ENCODE data around the gene AIM2.

AIM2 gene

DNA sequence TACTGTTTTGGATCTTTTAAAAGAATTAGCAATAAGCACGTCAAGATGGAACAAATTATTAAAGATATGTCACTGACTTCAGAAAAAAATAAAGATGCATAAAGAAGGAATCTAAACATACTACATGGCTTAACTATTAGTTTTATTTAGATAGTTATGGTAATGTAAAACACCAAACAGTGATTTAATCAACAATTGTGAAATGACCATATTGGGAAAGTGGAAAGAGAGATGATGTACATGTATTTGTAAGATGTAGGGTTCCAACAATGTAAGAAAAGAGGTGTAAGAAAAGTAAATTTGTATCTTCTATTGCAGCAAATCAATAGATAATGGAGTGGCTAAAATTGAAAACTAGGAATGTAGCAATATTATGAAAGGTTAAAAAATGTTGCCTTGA, 6.4 kb upstream of the AIM2 start:
- CTCF ChIA-PET, result interaction anchor here (2.9 kb wide), 1 partner anchor 10 kb away, joined by 19 read pairs; no protein-coding TSS in a partner anchor
- DNase-seq (ENCODE audit: extremely low spot score), result no peak
- POLR2A ChIA-PET, result no interaction called here

DNA sequence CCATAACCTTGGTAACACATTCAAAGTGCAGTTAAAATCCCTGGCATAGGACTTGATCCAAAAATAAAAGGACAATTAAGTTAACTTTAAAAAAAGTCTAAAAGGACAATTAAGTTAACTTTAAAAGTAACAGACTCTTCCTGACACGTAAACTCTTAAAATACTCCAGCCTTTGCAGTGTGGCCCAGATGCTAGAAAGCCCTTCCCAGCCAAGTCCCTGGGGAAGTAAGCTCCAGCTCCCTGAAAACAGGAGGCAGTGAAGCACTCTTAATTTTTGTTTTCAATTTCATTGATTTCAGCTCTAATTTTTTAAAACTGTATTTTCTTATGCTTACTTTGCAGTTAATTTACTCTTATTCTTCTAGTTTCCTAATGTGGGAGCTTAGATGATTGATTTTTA, 5.1 kb upstream of the AIM2 start:
- ChIA-PET CTCF (interaction anchor here (2.9 kb wide), 1 partner anchor 9 kb away, joined by 19 read pairs; no protein-coding TSS in a partner anchor), POLR2A (no interaction called here)
- TF ChIP-seq, protein P1, sequence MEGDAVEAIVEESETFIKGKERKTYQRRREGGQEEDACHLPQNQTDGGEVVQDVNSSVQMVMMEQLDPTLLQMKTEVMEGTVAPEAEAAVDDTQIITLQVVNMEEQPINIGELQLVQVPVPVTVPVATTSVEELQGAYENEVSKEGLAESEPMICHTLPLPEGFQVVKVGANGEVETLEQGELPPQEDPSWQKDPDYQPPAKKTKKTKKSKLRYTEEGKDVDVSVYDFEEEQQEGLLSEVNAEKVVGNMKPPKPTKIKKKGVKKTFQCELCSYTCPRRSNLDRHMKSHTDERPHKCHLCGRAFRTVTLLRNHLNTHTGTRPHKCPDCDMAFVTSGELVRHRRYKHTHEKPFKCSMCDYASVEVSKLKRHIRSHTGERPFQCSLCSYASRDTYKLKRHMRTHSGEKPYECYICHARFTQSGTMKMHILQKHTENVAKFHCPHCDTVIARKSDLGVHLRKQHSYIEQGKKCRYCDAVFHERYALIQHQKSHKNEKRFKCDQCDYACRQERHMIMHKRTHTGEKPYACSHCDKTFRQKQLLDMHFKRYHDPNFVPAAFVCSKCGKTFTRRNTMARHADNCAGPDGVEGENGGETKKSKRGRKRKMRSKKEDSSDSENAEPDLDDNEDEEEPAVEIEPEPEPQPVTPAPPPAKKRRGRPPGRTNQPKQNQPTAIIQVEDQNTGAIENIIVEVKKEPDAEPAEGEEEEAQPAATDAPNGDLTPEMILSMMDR (IDR thresholded peaks at IDR 0.05; ENCODE audit: control extremely low read depth, extremely low read depth, low read depth, missing control alignments), result no peak
- DNase-seq (ENCODE audit: extremely low spot score), result no peak

More for the DNA sequence above, 6.4 kb upstream of the AIM2 start:
- TF ChIP-seq, protein P1 (IDR thresholded peaks at IDR 0.05; ENCODE audit: control extremely low read depth, extremely low read depth, low read depth, missing control alignments), result no peak

DNA sequence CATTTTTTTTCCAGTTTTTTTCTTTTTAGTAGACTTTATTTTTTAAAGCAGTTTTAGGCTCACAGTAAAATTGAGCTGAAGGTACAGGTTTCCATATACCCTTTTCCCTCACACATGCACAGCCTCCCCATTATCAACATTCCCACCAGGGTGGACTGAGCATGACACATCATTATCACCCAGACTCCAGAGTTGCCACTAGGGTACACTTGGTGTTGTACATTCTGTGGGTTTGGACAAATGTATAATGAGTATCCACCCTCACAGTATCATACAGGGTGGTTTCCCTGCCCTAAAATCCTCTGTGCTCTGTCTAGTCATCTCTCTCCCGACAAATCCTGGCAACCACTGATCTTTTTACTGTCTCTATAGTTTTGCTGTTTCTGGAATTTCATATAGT, 3.0 kb upstream of the AIM2 start:
- DNase-seq (ENCODE audit: extremely low spot score), result no peak
- TF ChIP-seq, protein P1 (IDR thresholded peaks at IDR 0.05; ENCODE audit: control extremely low read depth, extremely low read depth, low read depth, missing control alignments), result no peak
- CTCF ChIA-PET, result interaction anchor here (1.3 kb wide), 1 partner anchor 9 kb away, joined by 7 read pairs; no protein-coding TSS in a partner anchor
- POLR2A ChIA-PET, result no interaction called here

DNA sequence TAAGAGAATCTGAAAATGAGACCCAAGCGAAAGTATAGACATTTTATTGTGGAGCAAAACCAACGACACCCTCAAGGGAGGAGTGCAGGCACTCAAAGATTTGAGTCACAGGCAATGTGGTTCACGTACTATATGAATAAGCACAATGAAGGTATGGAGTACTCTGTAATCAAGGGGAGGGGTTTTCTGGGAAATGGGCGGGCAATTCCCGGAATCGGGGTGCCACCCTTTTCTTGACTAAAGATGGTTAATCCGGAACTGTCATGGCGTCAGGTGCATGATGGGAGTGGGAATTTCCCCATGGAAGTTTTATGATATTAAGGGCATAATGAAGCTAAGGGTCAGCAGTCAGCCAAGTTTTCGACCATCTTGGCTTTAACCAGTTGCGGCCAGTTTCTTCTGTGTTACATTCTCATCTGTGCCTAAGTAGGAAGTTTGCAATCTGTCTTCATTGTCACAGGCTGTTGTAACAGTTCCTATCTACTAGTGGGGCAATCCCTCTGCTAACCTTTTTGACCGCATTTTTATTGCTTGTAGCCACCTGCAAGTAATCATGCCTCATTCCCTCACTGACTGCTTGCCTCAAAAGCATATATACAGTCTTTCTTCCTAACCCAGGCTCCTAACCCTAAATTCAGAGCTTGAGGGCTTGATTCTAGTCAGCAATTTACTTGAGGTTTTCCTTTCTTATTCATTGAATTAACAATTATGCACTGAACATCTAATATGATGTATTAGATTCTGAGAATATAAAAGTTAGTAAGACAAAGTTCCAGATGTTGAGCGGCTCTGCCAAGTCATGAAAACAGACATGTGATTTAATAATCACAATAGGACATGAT, 775 bp upstream of the AIM2 start:
- DNase-seq (ENCODE audit: extremely low spot score), result peak; percentile 49
- POLR2A ChIA-PET, result interaction anchor here (1.3 kb wide), 1 partner anchor 9 kb away, joined by 4 read pairs; no protein-coding TSS in a partner anchor
- CTCF ChIA-PET, result interaction anchor here (1.2 to 2.6 kb wide), 5 partner anchors 11 to 570 kb away, joined by 3 to 17 read pairs (median 5); partner anchors contain the start of gene IFI16
- TF ChIP-seq, protein P1 (IDR thresholded peaks at IDR 0.05; ENCODE audit: control extremely low read depth, extremely low read depth, low read depth, missing control alignments), result no peak

DNA sequence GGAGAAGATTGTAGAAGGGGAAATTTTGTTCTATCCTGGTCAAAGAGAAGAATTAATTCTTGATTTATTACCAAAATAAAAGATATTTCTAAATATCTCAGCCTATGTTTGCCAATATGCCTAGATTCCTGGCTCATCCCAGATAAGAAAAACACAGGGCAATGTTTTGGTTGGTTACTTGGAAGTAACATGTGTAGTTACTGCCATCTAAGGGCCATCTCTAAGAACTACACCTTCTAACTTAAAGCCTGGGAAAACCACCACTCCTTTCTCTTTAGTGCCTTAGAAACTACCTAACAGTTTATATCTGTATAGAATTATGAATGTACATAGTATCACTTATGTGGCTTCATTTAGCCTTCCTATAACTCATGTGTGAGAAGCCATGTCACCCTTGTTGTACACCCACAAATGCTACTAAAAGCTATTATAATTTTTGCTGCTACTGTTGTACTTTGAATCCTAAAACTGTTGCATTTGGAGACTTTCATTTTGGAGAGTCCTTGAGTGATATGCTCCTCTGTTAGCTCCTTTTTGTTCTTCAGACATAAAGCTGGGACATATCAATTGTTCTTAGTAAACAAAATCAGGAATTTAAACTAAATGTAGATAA, 4.5 kb downstream of the AIM2 start:
- TF ChIP-seq, protein P1 (IDR thresholded peaks at IDR 0.05; ENCODE audit: control extremely low read depth, extremely low read depth, low read depth, missing control alignments), result peak; percentile 55
- CTCF ChIA-PET, result interaction anchor here (0.7 to 3.8 kb wide), 23 partner anchors 8 to 868 kb away, joined by 3 to 30 read pairs (median 4); partner anchors contain the start of gene IFI16
- peak; percentile 34 for DNase-seq (ENCODE audit: extremely low spot score)
- POLR2A ChIA-PET, result no interaction called here

DNA sequence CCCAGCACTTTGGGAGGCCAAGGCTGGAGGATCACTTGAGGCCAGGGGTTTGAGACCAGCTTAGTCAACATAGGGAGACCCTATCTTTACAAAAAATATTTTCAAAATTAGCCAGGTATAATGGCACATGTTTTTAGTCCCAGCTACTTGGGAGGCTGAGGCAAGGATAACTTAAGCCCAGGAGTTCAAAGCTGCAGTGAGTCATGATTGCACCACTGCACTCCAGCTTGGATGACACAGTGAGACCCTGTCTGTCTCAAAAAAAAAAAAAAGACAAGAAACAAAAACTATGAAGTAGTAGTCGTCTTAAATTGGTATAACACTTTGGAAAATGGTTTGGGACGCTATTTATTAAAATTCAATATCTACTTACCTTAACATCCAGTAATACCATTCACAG, 7.7 kb downstream of the AIM2 start:
- ChIA-PET POLR2A (interaction anchor here (1.5 kb wide), 1 partner anchor 9 kb away, joined by 4 read pairs; no protein-coding TSS in a partner anchor), CTCF (interaction anchor here (1.2 to 1.8 kb wide), 6 partner anchors 13 to 563 kb away, joined by 3 to 4 read pairs (median 3); no protein-coding TSS in a partner anchor)
- TF ChIP-seq, protein P1 (IDR thresholded peaks at IDR 0.05; ENCODE audit: control extremely low read depth, extremely low read depth, low read depth, missing control alignments), result no peak
- no peak for DNase-seq (ENCODE audit: extremely low spot score)

All from GM10248 (cell line).